CD4-positive, alpha-beta T cell treated with Interleukin-6 at 100 ng/mL for 8 hours (primary cell): ENCODE measurements around the gene NEURL1.

Source experiments
- DNase-seq: peaks from one replicate; pipeline ENCODE4 v3.0.0-alpha.2; 2020; ENCODE audit warnings: mixed read lengths, low spot score

NEURL1 gene

GRCh38 chr10:103493362-103493915 is at the start of gene NEURL1:
TSS of gene NEURL1 (plus strand) at chr10:103493705. CDS start at chr10:103494388, 683 bp downstream.
- no peak for DNase-seq

- DNase-seq = no peak
Measured at GRCh38 chr10:103444478-103444877, 49.0 kb upstream of the NEURL1 start.

GRCh38 chr10:103445366-103445765 is 48.1 kb upstream of the NEURL1 start:
- DNase-seq = no peak

- no peak for DNase-seq
Measured at GRCh38 chr10:103445767-103446567, 47.5 kb upstream of the NEURL1 start.

- DNase-seq = no peak
Measured at GRCh38 chr10:103447187-103447586, 46.3 kb upstream of the NEURL1 start.

GRCh38 chr10:103448746-103449145 is 44.8 kb upstream of the NEURL1 start:
- no peak for DNase-seq

DNA sequence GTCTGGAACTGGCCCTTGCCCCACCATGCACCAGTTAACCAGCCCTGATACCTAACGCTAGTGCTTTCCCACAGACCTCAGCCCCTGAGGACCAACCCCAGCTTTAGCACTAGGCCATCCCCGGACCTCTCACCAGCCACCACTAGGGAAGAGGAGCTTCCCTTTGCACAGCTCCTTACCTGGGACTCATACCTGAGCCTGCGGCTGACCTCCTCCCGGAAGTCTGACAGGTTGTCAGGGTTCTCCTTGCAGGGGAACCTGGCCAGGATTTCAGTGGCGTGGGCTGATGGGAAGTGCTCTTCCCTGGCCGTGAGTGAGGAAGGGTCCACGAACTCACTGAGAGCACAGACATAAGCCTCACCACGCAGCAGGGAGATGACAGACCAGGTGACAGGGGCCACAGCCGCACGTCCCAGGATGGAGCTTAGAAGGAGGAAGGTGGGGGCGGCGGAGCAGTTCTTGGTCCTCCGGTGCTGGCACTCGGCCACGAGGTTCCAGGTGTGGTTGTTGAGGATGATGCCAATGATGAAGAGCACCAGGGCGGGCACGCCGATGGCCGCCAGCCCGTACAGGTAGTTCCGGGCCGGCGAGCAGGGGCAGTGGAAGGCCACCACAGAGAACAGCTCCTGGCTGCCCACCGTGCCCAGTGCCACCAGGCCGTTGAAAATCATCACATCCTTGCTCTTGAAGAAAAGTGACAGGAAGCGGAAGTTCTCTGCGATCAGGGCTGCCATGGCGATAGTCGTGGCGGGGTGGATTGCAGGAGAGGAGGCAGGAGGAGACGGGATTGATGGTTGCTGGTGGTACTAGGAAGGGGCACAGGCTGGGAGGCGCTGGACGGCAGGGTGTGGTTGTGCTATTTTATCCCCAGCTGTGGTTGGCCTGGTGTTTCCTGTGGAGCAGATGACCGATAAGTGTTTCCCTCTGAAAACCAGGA is 44.0 kb upstream of the NEURL1 start:
- no peak for DNase-seq

GRCh38 chr10:103450201-103450695 is 43.3 kb upstream of the NEURL1 start:
- no peak for DNase-seq

- DNase-seq = peak; percentile 59
Measured at GRCh38 chr10:103451091-103451813, 42.3 kb upstream of the NEURL1 start.

- DNase-seq = peak; percentile 53
Measured at GRCh38 chr10:103451831-103452505, 41.5 kb upstream of the NEURL1 start, which contains the start of gene CALHM2. TSS of gene CALHM2 (minus strand) at chr10:103452370. CDS start at chr10:103449941, 2,429 bp downstream.

GRCh38 chr10:103452506-103453230 is 40.8 kb upstream of the NEURL1 start:
- DNase-seq = no peak

- no peak for DNase-seq
Measured at GRCh38 chr10:103454026-103454425, 39.5 kb upstream of the NEURL1 start.

DNA sequence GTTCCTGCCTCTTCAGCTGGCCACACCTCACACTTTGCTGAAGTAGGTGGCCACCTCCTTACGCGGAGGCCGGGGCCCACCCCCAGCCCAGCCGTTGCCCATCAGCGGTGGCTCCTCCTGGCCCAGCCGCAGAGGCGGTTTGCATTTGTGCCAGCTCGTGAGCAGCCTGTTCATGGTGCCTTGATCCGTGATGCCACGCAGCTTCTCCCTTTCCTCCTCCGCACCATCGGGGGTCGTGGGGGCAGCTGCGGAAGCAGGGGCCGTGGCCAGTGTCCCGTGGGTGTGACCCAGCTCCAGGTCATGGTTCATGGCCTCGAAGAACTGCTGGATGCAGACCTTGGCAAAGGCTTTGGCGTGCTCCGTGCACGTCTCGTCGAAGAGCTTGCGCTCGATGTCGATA is 38.3 kb upstream of the NEURL1 start:
- DNase-seq = no peak

DNA sequence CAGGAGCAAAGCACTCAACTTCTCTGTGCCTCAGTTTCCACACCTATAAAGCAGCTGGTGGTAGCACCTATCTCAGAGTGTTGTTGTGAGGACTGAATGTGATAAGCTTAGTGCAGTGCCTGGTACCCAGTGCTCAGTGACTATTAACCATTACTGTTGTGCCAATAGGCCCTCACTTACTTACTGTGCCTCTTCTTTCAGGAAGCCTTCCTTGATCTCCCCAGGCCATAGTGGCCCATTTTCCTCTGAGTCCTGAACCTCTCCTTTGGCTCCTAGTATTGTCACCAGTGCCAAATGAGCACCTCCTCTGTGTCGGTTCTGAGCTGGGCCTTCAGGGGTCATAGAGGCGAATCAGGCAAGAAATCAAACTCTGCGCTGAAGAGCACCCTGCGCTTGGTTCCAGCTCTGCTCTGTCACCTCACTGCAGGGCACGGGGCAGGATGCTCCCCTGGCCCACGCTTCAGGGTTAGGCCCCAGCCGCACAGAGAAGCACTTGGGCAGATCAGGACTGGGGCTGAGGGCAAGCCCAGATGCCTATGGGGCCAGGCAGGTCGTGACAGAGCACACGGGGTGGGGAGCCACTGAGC is 37.3 kb upstream of the NEURL1 start:
- no peak for DNase-seq

DNA sequence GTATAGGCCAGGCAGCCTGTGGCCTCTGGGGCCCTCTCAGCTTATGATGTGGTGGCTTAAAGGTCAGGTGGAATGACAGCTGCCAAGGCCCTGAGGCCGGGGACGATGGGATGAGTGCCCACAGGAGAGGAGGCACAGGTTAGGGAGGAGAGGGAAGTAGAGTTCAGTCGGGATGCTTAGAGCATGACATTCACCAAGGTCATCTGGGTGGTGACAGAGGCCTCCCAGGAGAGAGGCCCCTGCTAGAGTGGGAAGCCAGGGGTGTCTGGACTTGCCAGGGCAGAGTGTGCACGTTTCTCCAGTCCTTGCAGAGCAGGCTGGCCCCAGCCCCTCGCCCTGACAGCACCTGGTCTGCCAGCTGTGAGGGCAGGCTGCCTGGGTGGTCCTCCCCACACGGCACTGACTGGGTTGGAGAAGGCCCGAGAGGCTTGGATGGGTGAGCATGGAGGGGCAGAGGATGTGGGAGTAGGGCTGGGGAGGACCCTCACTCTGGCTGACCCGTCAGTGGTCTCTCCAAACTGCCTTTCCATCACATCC is 36.3 kb upstream of the NEURL1 start:
- DNase-seq = no peak

- DNase-seq = no peak
Measured at GRCh38 chr10:103457896-103458583, 35.5 kb upstream of the NEURL1 start.

GRCh38 chr10:103458720-103459119 is 34.8 kb upstream of the NEURL1 start, which contains the start of gene CALHM1:
TSS of gene CALHM1 (minus strand) at chr10:103458900. CDS start at chr10:103458751, 149 bp downstream.
- DNase-seq = no peak

GRCh38 chr10:103459615-103460014 is 33.9 kb upstream of the NEURL1 start:
- DNase-seq = no peak

DNA sequence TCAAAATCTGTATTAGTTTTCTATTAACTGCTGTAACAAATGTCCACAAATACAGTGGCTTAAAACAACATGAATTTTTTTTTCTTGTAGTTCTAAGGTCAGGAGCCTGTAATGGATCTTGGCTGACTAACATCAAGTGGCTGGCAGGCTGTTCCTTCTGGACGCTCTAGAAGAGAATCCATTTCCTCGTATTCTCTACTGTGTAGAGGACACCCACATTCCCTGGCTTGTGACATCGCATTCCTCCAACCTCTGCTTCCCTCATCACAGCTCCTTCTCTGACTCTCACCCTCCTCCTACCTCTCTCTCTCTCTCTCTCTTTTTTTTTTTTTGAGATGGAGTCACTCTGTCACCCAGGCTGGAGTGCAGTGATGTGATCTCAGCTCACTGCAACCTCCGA is 30.0 kb upstream of the NEURL1 start:
- no peak for DNase-seq
